GM19193 (cell line): ENCODE measurements around the gene LRP5.

ENCODE experiments used
- POLR2A ChIP-seq: IDR thresholded peaks from 4 replicates; pipeline ENCODE4 v1.6.1; 2011; ENCODE audit not compliant: insufficient read depth, insufficient read length; ENCODE audit errors: extremely low read depth

Gene LRP5

DNA sequence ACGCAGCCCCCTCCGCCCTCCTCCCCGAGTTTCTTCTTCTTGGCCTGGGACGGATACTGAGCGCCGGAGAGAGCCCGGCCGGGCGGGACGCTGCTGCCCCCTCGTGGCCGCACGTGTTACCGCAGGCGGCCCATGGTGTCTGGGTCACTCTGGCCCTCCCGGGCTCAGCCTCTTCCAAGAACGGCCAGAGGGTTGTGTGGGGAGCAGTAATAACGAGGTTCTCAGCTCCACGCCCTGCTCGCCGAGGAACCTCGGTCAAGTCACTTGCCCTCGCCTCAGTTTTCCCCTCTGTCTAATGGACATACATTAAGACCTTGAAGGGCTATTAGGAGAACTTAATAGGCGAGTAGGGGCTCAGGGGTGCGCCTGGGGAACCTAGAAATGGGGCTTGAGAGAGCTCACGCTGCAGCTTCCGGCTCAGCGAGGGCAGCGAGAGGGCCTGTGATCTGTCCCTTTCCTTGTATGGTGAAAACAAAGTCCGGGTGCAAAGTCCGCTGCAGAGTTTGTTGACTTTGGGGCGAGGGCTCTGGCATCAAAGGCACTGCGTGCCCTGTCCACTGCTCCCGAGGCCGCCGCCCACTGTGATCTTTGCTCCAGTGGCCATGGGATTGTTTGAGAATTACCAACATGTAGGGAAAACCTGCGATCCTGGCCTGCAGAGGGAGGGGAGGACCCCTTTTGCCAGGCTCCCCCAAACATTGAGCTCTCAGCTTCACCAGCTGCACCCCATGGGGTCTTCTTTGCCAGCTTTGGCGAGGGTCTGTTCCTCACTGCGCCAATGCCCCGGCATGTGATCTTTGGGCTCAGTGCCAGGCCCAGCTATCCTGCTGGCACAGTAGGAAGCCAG, 14.4 kb upstream of the LRP5 start:
- TF ChIP-seq POLR2A, result no peak

DNA sequence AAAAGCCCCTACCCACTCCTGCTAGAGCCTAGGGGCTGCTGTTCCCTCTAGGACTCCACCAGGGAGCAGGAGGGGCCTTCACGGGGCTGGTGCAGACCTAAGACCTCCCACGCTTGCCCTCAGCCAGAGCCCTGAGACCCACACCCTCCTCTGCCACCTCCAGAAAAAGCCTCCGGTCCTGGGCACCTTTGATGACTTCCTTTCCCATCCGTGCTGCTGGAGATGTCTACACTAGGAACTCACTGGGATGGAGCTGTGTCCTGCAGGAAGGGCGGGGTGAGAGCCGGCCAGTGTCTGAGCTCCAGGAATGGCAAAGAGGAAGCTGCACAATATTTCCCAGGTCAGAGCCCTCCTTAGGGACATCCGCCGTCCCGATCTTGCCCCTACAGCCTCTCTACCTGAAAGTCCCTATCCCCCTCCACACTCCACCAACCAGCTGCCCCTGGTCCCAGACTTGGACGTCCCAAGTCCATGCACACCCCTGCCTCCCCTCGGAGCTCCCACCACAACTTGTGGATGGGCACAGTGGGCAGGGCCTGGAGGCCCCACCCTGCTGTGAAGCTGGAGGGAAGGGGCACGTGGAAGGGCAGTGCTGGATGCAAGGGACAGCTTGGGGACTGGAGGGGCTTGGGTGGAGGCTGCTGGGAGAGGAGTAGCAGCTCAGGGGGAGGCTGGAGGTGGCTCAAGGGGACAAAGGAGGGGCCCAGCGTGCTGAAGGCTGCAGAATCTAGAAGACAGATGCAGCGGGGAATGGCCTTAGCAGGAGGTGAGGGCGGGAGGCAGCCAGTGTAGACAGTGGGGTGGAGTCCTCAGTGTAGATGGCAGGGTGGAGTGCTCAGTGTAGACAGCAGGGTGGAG, 13.5 kb upstream of the LRP5 start:
- TF ChIP-seq POLR2A, result no peak

DNA sequence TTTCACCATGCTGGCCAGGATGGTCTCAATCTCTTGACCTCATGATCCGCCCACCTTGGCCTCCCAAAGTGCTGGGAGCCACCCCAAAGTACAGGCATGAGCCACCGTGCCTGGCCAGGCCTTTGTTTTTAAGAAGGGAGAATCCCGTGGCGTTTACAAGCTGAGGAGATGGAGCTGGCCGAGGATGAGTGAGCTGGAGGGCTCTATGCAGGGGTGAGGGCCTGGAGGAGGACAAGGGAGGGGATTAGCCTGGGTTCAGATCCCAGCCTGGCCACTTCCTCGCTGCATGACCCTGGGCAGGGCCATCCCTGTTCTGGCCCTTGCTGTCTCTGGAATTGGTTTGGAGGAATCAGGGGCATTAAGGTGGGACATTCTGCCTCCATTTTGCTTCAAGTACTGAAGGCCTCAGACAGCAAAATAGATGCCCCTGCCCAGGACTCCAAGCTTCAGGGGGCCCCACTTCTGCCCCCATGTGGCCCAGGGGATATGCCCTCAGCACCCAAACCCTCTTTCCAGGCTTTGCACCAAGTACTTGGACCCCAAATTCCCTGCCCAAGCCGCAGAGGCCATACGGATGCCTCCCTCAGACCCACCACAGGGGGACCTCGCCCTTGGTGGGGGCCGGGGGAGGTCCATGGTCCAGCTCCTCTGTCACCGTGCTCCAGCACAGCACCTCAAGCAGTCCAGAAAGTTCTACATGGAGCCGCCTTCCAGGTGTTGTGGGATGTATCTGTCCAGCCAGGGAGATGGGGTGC, 12.1 kb upstream of the LRP5 start:
- no peak for TF ChIP-seq POLR2A

DNA sequence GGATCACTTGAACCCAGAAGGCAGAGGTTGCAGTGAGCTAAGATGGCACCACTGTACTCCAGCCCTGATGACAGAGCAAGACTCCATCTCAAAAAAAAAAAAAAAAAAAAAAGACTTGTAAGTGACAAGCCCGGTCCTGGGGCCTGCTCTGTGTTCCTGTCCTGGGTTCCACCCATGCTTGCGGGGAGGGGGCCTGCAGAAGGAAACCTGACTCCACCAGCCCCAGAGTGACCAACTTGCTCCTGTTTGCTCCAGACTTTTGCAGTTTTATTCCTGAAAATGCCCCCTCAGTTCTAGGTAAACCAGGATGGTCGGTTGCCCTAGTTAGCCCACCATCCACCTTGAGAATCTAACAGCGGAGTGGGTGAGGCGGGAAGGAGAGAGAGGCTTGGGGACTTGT, 10.1 kb upstream of the LRP5 start:
- no peak for TF ChIP-seq POLR2A

DNA sequence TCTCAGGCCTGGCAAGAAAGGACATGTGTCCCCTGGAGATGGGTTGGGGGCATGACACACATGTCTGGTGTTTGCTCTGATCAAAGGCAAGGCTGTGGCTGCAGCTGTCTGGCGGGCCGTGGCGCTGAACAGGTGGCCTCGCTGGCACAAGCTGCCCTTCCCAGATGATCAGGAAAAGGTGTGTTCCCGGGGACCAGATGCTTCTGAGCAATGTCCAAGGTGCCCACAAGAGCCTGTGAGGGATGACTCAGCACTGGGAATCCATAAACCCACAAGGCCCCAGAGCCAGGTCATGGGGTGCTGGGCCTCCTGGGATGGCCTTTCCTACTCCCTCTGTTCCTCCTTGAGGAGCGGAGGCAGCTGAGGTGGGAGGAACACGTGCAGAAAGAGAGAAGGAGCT, 9.7 kb upstream of the LRP5 start:
- no peak for TF ChIP-seq POLR2A

DNA sequence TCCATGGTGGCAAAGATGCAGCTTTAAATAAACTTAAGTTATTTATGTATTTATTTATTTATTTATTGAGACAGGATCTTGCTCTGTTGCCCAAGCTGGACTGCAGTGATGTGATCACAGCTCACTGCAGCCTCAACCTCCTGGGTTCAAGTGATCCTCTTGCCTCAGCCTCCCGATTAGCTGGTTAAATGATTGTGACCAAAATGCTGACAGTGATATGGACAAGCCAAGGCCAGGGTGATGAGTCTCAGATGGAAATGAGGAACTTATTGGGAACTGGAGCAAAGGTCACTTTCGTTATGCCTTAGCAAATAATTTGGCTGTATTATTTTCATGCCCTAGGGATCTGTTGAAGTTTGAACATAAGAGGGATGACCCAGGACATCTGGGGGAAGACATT, 9.3 kb upstream of the LRP5 start:
- TF ChIP-seq POLR2A, result no peak

DNA sequence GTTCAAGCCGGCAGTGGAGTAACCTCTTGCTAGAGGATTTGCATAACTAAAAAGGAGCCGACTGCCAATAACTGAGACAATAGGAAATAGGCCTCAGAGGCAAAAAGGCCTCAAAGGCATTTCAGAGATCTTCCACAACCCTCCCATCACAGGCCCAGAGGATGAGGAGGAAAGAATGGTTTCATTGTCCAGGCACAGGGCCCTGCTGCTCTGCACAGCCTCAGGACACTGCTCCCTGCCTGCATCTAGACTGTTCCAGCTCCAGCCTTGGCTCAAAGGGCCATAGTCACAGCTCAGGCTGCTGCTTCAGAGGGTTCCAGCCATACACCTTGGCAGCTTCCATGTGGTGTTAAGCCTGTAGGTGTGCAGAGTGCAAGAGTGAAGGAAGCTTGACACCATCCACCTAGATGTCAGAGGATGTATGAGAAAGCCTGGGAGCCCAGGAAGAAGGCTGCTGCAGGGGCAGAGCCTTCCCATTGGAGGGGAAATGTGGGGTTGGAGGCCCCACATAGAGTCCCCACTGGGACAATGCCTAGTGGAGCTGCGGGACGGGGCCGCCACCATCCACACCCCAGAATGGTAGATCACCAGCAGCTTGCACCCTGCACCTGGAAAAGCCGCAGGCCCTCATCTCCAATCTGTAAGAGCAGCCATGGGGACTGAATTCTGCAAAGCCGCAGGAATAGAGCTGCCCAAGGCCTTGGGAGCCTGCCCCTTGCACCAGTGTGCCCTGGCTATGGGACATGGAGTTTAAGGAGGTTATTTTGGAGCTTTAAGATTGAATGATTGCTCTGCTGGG, 8.2 kb upstream of the LRP5 start:
- TF ChIP-seq POLR2A, result no peak

DNA sequence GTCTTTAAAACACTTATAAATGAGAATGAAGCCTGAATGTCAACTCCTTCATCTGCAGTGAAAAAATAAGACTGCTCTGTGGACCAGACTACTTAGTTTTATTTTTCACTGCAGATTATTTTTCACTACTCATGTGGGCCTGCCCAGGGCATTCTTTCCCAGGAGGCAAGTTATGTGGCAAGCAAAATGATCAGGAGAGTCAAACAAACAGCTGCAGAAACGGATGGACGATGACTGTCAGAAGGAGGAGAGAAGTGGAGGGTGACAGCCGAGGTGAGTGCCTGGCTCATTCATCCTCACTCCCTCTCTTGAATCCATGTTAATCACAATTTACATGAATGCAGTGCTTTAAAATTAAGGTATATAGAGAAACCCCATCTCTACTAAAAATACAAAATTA, 5.8 kb upstream of the LRP5 start:
- no peak for TF ChIP-seq POLR2A

DNA sequence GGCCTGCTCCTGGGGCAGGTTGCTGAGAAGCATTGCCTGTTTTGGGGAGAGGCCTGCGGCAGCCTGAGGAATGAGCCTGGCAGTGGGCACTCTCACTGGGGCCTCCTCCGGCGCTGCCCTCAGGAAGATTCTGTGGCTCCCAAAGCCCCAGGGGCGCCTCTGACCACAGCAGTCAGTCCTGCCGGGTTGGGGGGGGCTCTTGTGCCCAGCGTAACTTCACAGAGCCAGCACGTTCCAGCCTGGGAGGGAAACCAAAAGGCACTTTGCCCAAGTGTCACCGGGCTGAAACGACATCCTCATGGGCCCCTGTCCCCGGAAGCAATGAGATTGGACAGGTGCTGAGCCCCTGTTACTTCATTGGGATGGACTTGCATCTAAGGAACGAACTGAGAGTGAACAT, 4.3 kb upstream of the LRP5 start:
- no peak for TF ChIP-seq POLR2A

DNA sequence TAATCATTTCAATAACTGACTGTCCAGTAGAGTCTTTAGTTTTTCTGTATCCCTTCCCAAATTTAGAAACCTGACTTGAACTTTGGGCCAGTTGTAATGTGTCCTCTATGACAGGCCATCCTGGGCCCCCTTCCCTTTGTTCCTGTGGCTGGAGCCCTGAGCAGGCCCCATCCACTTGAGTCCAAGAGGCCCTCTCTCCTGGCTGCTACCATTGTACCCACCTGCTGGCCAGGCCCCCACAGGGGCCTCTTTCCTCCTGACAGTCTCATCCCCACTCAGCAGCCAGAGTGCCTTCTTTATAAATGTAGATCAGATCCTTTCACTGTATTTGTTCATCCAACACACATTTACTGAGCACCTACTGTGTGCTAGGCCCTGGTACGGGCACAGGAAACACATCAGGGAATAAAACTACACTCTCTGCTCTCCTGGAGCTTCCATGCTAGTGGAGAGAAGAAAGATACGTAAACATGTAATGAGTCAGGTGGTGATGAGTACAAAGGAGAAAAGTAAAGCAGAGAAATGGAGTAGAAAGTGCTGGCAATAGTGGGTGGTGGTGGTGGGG, 2.7 kb upstream of the LRP5 start:
- no peak for TF ChIP-seq POLR2A

DNA sequence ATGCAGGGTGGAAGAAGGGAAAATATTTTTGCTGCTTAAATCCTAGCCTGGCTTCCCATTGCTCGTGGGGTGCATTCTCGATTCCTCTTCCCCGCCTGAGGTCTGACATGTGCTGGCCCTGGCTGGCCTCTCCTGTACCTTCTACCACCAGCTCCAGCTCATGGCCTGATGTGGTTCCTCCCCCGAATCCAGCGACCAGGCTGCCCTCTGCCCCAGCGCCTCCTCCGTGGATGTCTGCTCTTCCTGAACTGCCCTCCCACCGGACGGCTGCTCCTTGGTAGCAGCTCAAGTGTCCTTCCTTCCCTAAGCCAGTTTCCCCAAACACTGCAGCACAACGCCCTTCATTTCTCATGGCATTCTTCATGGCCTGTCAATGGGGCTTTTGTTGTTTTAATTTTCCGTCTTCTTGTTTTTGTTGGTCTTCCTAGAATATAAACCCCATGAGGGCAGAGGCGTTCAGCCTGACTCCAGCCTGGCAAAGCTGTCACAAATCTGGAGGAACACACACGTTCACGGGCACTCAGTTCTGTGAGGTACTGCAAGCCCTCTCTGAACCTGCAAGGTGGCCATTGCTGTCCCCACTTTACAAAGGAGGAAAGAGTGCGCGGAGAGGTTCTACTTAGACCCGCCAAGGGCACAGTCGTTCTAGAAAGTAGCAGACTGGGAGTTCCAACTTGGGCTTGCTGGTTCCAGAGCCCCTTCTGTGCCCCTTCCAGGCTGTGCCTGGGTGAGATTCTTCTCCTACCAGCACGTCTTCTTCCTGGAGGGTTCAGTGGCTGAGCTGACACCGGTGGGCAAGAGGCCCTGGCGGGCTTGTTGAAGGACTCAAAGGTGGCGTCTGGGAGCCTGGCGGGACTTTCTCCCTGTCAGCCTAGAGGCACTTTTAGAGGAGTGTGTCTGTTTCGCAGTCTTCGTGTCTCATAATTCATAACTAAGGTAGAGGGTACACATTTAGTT, 953 bp upstream of the LRP5 start:
- no peak for TF ChIP-seq POLR2A

DNA sequence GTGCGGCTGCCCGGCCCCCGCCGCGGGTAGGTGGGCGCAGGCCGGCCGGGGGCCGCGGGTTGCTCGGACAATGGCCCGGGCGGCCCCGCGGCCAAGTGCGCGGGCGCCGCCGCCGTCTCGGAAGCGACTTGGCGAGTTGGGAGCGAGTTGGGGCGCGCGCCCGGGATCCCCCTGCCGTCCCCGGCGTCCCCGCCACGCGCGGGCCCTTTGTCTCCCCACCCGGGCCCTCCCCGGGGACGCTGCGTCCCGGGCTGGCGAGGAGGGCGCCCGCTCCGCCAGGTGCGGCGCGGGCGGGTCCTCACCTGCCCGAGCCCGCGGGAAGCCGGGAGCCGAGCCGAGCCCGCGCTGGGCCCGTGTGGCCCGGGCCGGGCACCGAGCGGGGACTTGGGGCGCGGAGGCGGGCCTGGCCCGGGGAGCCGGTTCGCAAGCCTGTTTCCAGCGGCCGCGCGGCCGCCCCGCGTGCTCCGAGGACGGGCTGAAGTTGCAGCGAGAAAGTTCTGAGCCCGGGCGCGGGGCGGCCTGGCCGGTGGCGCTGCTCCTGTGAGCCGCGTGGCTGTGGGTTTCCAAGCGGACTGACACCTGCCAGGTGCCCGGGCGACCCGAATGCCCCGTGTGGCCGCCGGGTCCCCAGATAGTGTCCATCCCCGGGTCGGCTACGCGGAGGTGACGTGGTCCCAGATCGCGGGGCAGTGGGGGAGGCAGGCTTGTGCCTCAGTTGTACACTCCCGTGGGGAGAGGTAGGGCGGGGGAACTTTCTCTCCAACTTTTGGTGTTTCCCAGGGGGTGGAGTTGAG, 586 bp downstream of the LRP5 start:
- TF ChIP-seq POLR2A, result peak; percentile 2
